Smooth muscle cell of the umbilical artery (primary cell): ENCODE measurements around the gene RSPRY1. TPM values are rescaled to one million over a fixed set of nuclear protein-coding genes. Genes with fewer than 3 reads are reported as not detected.

Experiments
- total RNA-seq: library from RNA; depleted of rRNA; stranded (reverse); fragments of >200 nt; gene quantifications from 2 replicates; pipeline ENCODE4 v1.2.3, GENCODE V29; 2014

Gene RSPRY1
- 51.7 and 64.6 TPM in 2 replicates for total RNA-seq

DNA sequence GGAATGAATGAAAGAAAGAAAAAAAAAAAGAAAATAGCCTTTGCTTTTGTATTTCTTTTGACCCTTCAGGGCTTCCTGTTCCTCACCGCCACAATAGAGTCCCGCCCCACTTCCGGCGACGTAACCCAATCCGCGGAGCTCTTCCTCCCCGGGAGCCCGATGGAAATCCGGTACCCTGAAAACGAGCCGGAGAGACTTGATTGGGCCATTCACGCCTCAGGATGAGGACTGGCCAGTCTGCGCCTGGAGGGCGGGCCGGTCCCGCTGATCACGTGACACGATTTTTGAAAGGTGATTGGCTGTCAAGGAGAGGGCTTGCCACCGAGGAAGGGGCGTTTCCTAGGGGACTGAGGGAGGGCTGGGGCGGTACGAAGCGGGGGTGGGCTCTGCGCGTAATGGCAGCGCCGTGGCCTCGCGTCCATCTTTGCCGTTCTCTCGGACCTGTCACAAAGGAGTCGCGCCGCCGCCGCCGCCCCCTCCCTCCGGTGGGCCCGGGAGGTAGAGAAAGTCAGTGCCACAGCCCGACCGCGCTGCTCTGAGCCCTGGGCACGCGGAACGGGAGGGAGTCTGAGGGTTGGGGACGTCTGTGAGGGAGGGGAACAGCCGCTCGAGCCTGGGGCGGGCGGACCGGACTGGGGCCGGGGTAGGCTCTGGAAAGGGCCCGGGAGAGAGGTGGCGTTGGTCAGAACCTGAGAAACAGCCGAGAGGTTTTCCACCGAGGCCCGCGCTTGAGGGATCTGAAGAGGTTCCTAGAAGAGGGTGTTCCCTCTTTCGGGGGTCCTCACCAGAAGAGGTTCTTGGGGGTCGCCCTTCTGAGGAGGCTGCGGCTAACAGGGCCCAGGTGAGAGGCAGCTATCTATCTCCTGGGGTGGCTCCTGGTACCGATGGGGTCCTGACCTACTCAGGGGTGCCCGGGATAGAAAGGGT lies at the start of gene RSPRY1, which contains the start of gene PSME3IP1:
TSS of gene RSPRY1 (plus strand) at position 385 of the 927 bp plus-strand sequence. CDS start 18,330 bp downstream, outside the sequence.
TSS of gene PSME3IP1 (minus strand) at position 95 of the 927 bp plus-strand sequence. CDS start 12,185 bp downstream, outside the sequence.

GRCh38 chr16:57244767-57245471 lies 58.8 kb downstream of the RSPRY1 start, which contains the start of gene ARL2BP:
TSS of gene ARL2BP (plus strand) at chr16:57245259. CDS start at chr16:57245368, 109 bp downstream.

DNA sequence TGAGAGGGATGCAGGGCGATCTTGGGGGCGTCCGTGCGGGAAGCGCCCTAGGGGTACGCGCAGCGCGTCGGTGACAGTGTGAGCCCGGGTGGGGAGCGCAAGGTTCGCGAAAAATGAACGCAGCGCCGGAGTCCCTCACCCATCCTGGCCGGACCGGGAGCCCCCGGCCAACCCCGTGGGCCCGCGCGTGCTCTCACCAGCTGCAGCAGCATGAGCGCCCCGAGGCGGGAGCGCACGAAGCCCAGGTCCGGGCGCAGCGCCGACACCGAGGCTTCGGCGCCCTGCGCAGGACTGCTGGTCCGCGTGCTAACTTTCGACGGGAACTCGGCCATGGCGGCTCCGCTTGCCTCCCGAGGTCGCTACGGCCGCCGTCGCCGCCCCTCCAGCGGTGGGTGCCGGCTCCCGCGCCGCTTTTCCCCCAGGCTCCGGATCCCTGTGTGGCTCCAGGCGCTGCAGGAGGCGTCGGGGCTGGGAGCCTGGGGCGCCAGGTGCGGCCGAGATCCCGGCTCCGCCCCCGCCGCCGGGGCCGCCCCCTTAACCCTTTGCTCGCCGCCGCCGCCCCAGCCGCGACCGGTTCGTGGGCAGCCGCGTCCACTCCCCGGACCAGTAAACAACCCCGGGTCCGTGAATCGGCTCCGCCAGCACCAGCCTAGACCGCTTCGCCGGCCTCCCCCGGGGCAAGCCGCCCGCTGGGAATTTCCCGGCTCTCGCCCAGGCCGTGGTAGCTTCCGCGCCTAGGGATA lies 98.3 kb downstream of the RSPRY1 start, which contains the start of gene PLLP:
TSS of gene PLLP (minus strand) at position 464 of the 743 bp plus-strand sequence. CDS start at position 332, 132 bp downstream.

Other genes starting within 250 kb of the RSPRY1 start
- not detected in 2 replicates for gene CETP, start 224.4 kb upstream of the RSPRY1 start, total RNA-seq
- gene NLRC5, start 196.8 kb upstream of the RSPRY1 start, total RNA-seq: 10.7 and 34.4 TPM in 2 replicates
- gene CPNE2, start 93.7 kb upstream of the RSPRY1 start, total RNA-seq: 9.8 and 22.3 TPM in 2 replicates
- gene PSME3IP1, start 290 bp upstream of the RSPRY1 start, total RNA-seq: 59.4 and 80.0 TPM in 2 replicates
- 69.8 and 71.0 TPM in 2 replicates for gene ARL2BP, start 58.9 kb downstream of the RSPRY1 start, total RNA-seq
- not detected in 2 replicates for gene PLLP, start 98.3 kb downstream of the RSPRY1 start, total RNA-seq
- gene CCL22, start 172.5 kb downstream of the RSPRY1 start, total RNA-seq: not detected in 2 replicates
- gene CX3CL1, start 186.2 kb downstream of the RSPRY1 start, total RNA-seq: under 0.01 and 0.18 TPM in 2 replicates
- gene CCL17, start 218.4 kb downstream of the RSPRY1 start, total RNA-seq: not detected in 2 replicates